Stomach (tissue), 4 donors: ENCODE data around the gene HLA-A.

Source experiments
- CTCF ChIP-seq, 7 experiments: fragments of 450-650 bp in 4 of 7; fragments of 200-600 bp in 3 of 7; sonication (generic) in 3 of 7; IDR thresholded peaks; one replicate each; pipeline ENCODE4 v1.5.1; 2016 to 2019; ENCODE audit warnings: antibody characterized with exemption in 7 of 7, control low read depth in 2 of 7, mild to moderate bottlenecking in 1 of 7
- EP300 ChIP-seq: sonication (generic); formaldehyde crosslinking; IDR thresholded peaks from one replicate; pipeline ENCODE4 v1.6.1; 2017; ENCODE audit warnings: antibody characterized with exemption
- POLR2A ChIP-seq, 4 donors: fragments of 450-650 bp; IDR thresholded peaks; one replicate each; pipeline ENCODE4 v1.6.1; 2016; ENCODE audit warnings: antibody characterized with exemption in 4 of 4, control low read depth in 2 of 4, mild to moderate bottlenecking in 1 of 4, moderate library complexity in 1 of 4
- POLR2AphosphoS5 ChIP-seq, 3 donors: sonication (generic); formaldehyde crosslinking; IDR thresholded peaks; one replicate each; pipeline ENCODE4 v1.6.1; 2016; ENCODE audit warnings: antibody characterized with exemption in 3 of 3

GRCh38 chr6:29935273-29935955 is 6.9 kb upstream of the HLA-A start:
- TF ChIP-seq CTCF (IDR thresholded peaks at IDR 0.05) (no peak), POLR2A (IDR thresholded peaks at IDR 0.05) (no peak), POLR2AphosphoS5 (IDR thresholded peaks at IDR 0.05) (no peak), EP300 (no peak)
